HEK293 (cell line): ENCODE results near the gene DTL.
"Not testable (repeated sequence)": the region's sequence is repeated elsewhere in the genome, so short reads cannot be mapped to it uniquely, and the experiment has no call there.

Experiments
- CTCF ChIA-PET: fragments of 350-600 bp; formaldehyde crosslinking; extraction: SDS; loops from one replicate; lab custom pipeline; 2021; ENCODE audit warnings: antibody characterized with exemption; lab: Yijun Ruan, JAX
- POLR2A ChIA-PET: fragments of 300-600 bp; formaldehyde crosslinking; extraction: SDS; loops from one replicate; lab custom pipeline; 2020; ENCODE audit warnings: antibody characterized with exemption, inconsistent platforms; lab: Yijun Ruan, JAX
- H3K27ac ChIP-seq: fragments of 200-500 bp; sonication (Bioruptor generic); 2 replicates; pipeline ENCODE4 v1.5.1; 2014; ENCODE audit warnings: low read depth, low read length, control low read depth, inconsistent platforms; ENCODE audit errors: extremely low read depth
- H3K36me3 ChIP-seq, 2 experiments: fragments of 200-500 bp in 1 of 2; sonication (Bioruptor generic) in 1 of 2; 1 replicate in 1 of 2; 2 replicates in 1 of 2; pipeline ENCODE4 v1.5.1; 2014 to 2017; ENCODE audit warnings: inconsistent platforms in 2 of 2, low read length in 2 of 2; ENCODE audit not compliant: control insufficient read depth in 2 of 2, insufficient read depth in 1 of 2
- H3K4me1 ChIP-seq: fragments of 200-500 bp; sonication (Bioruptor generic); 2 replicates; pipeline ENCODE4 v1.5.1; 2014; ENCODE audit warnings: mild to moderate bottlenecking, low read length, inconsistent platforms; ENCODE audit not compliant: control insufficient read depth, insufficient read depth
- H3K4me3 ChIP-seq: 2 replicates; pipeline ENCODE4 v1.5.1; 2011; ENCODE audit warnings: low read depth, mild to moderate bottlenecking, control low read depth, low read length, moderate library complexity
- H3K9me3 ChIP-seq: fragments of 200-500 bp; sonication (Bioruptor generic); 2 replicates; pipeline ENCODE4 v1.5.1; 2014; ENCODE audit warnings: low read depth, low read length, inconsistent platforms; ENCODE audit not compliant: control insufficient read depth, insufficient read depth
- BCL6B ChIP-seq: fragments of 450-650 bp; formaldehyde crosslinking; IDR thresholded peaks from 2 replicates; pipeline ENCODE4 v1.5.1; 2017; ENCODE audit warnings: missing biosample characterization, missing genetic modification characterization
- GLI4 ChIP-seq: fragments of 450-650 bp; formaldehyde crosslinking; IDR thresholded peaks from 2 replicates; pipeline ENCODE4 v1.5.1; 2016; ENCODE audit warnings: missing biosample characterization, missing genetic modification characterization
- GLIS1 ChIP-seq: fragments of 450-650 bp; formaldehyde crosslinking; IDR thresholded peaks from 2 replicates; pipeline ENCODE4 v1.5.1; 2016; ENCODE audit warnings: missing biosample characterization, missing genetic modification characterization
- SCRT1 ChIP-seq: fragments of 450-650 bp; formaldehyde crosslinking; IDR thresholded peaks from 2 replicates; pipeline ENCODE4 v1.5.1; 2016; ENCODE audit warnings: missing biosample characterization, missing genetic modification characterization, borderline replicate concordance
- ZBTB10 ChIP-seq: fragments of 450-650 bp; formaldehyde crosslinking; IDR thresholded peaks from 2 replicates; pipeline ENCODE4 v1.5.1; 2016; ENCODE audit warnings: missing biosample characterization, missing genetic modification characterization
- ZFP37 ChIP-seq: fragments of 450-650 bp; formaldehyde crosslinking; IDR thresholded peaks from 2 replicates; pipeline ENCODE4 v1.5.1; 2016; ENCODE audit warnings: missing biosample characterization, missing genetic modification characterization
- ZNF19 ChIP-seq: fragments of 450-650 bp; formaldehyde crosslinking; IDR thresholded peaks from 2 replicates; pipeline ENCODE4; 2016; ENCODE audit warnings: missing biosample characterization, missing genetic modification characterization, low read depth
- ZNF223 ChIP-seq: fragments of 450-650 bp; formaldehyde crosslinking; IDR thresholded peaks from 2 replicates; pipeline ENCODE4 v1.5.1; 2016; ENCODE audit warnings: missing biosample characterization, missing genetic modification characterization
- ZNF24 ChIP-seq: fragments of 450-650 bp; formaldehyde crosslinking; IDR thresholded peaks from 2 replicates; pipeline ENCODE4 v1.5.1; 2016; ENCODE audit warnings: missing biosample characterization, missing genetic modification characterization
- ZNF248 ChIP-seq: fragments of 450-650 bp; formaldehyde crosslinking; IDR thresholded peaks from 2 replicates; pipeline ENCODE4 v1.5.1; 2017; ENCODE audit warnings: missing biosample characterization, missing genetic modification characterization
- ZNF394 ChIP-seq: fragments of 450-650 bp; formaldehyde crosslinking; IDR thresholded peaks from 2 replicates; pipeline ENCODE4 v1.5.1; 2016; ENCODE audit warnings: missing biosample characterization, missing genetic modification characterization, mild to moderate bottlenecking, moderate library complexity, borderline replicate concordance
- ZNF398 ChIP-seq: fragments of 450-650 bp; formaldehyde crosslinking; IDR thresholded peaks from 2 replicates; pipeline ENCODE4 v1.5.1; 2017; ENCODE audit warnings: missing biosample characterization, missing genetic modification characterization
- ZNF596 ChIP-seq: fragments of 450-650 bp; IDR thresholded peaks from 2 replicates; pipeline ENCODE4 v1.5.0; 2018; ENCODE audit warnings: missing biosample characterization, mild to moderate bottlenecking, missing genetic modification characterization, moderate library complexity
- ZNF626 ChIP-seq: fragments of 450-650 bp; sonication (Bioruptor Pico); formaldehyde crosslinking; IDR thresholded peaks from 2 replicates; pipeline ENCODE4 v1.5.1; 2018; ENCODE audit warnings: missing biosample characterization, missing genetic modification characterization, inconsistent platforms
- ZNF664 ChIP-seq: fragments of 450-650 bp; formaldehyde crosslinking; IDR thresholded peaks from 2 replicates; pipeline ENCODE4 v1.5.1; 2016; ENCODE audit warnings: missing biosample characterization, missing genetic modification characterization
- ZNF777 ChIP-seq: fragments of 450-650 bp; formaldehyde crosslinking; IDR thresholded peaks from 2 replicates; pipeline ENCODE4 v1.5.1; 2017; ENCODE audit warnings: missing biosample characterization, missing genetic modification characterization, borderline replicate concordance
- ZNF843 ChIP-seq: fragments of 450-650 bp; formaldehyde crosslinking; IDR thresholded peaks from 2 replicates; pipeline ENCODE4 v1.5.1; 2016; ENCODE audit warnings: missing biosample characterization, missing genetic modification characterization
- TF ChIP-seq, protein P1 (sequence below): fragments of 450-650 bp; formaldehyde crosslinking; IDR thresholded peaks from 2 replicates; pipeline ENCODE4 v1.5.1; 2016; ENCODE audit warnings: missing biosample characterization, missing genetic modification characterization

DTL gene

GRCh38 chr1:211991695-211992094 is 43.9 kb upstream of the DTL start:
- H3K9me3 ChIP-seq, result no peaks in the 10 kb centered on the region
- H3K4me3 ChIP-seq, result no peak overlapping the region
- TF ChIP-seq ZNF664 (no peak), GLI4 (tag by site-specific recombination) (no peak), ZNF24 (tag by site-specific recombination) (no peak), BCL6B (tag by site-specific recombination) (no peak), ZBTB10 (tag by site-specific recombination) (no peak), ZNF596 (no peak)
- no peak overlapping the region for H3K27ac ChIP-seq
- H3K36me3 ChIP-seq, result peaks cover 16 to 31% of the 10 kb centered on the region in 2 experiments
- no peaks in the 10 kb centered on the region for H3K4me1 ChIP-seq
- ChIA-PET CTCF (interaction anchor here (0.6 to 2.1 kb wide), 3 partner anchors 43 to 311 kb away, joined by 3 to 6 read pairs (median 3); no protein-coding TSS in a partner anchor), POLR2A (no interaction called here)

DNA sequence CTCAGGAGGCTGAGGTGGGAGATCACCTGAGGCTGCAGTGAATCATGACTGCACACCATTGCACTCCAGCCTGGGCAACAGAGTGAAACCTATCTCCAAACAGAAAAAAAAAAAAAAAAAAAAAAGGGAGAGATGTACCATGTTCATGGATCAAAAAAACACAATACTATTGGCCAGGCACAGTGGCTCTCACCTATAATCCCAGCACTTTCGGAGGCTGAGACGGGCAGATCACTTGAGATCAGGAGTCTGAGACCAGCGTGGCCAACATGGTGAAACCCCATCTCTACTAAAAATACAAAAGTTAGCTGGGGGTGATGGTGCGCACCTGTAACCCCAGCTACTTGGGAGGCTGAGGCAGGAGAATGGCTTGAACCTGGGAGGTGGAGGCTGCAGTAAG is 38.1 kb upstream of the DTL start:
- not testable (repeated sequence) for H3K4me3 ChIP-seq, H3K27ac ChIP-seq, H3K9me3 ChIP-seq, H3K4me1 ChIP-seq
- CTCF ChIA-PET, result interaction anchor here (1.1 kb wide), 1 partner anchor 316 kb away, joined by 3 read pairs; no protein-coding TSS in a partner anchor
- peak; percentile 92; the same call in 1 of the 2 replicates for TF ChIP-seq ZNF248 (tag by site-specific recombination)
- H3K36me3 ChIP-seq, result peaks cover 34 to 45% of the 10 kb centered on the region in 2 experiments
- POLR2A ChIA-PET, result interaction anchor here (0.7 kb wide), 1 partner anchor 289 kb away, joined by 8 read pairs; no protein-coding TSS in a partner anchor

GRCh38 chr1:212002536-212002935 is 33.0 kb upstream of the DTL start:
- H3K4me3 ChIP-seq, result no peak overlapping the region
- no peak overlapping the region for H3K27ac ChIP-seq
- ChIA-PET POLR2A (no interaction called here), CTCF (interaction anchor here (0.9 to 1.6 kb wide), 3 partner anchors 33 to 322 kb away, joined by 3 to 9 read pairs (median 8); partner anchors contain the start of genes DTL and INTS7)
- H3K4me1 ChIP-seq, result no peaks in the 10 kb centered on the region
- peaks cover 40 to 51% of the 10 kb centered on the region in 2 experiments for H3K36me3 ChIP-seq
- H3K9me3 ChIP-seq, result no peaks in the 10 kb centered on the region
- TF ChIP-seq ZNF19 (tag by site-specific recombination) (no peak), GLIS1 (tag by site-specific recombination) (no peak), ZNF843 (no peak), ZNF777 (no peak), ZNF596 (no peak), ZNF398 (no peak), ZNF626 (no peak), ZFP37 (tag by site-specific recombination) (no peak), SCRT1 (tag by site-specific recombination) (no peak), ZNF394 (no peak), ZNF223 (tag by site-specific recombination) (no peak)
- TF ChIP-seq, protein P1, sequence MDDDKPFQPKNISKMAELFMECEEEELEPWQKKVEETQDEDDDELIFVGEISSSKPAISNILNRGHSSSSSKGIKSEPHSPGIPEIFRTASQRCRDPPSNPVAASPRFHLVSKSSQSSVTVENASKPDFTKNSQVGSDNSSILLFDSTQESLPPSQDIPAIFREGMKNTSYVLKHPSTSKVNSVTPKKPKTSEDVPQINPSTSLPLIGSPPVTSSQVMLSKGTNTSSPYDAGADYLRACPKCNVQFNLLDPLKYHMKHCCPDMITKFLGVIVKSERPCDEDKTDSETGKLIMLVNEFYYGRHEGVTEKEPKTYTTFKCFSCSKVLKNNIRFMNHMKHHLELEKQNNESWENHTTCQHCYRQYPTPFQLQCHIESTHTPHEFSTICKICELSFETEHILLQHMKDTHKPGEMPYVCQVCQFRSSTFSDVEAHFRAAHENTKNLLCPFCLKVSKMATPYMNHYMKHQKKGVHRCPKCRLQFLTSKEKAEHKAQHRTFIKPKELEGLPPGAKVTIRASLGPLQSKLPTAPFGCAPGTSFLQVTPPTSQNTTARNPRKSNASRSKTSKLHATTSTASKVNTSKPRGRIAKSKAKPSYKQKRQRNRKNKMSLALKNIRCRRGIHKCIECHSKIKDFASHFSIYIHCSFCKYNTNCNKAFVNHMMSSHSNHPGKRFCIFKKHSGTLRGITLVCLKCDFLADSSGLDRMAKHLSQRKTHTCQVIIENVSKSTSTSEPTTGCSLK (tag by site-specific recombination), result no peak
- TF ChIP-seq, all 188 proteins: peak for 0
